Neural progenitor cell (in vitro differentiated cells): ENCODE measurements around the gene KRTAP4-2.

ENCODE experiments used
- CTCF ChIP-seq: fragments of 200-600 bp; sonication (generic); IDR thresholded peaks from 2 replicates; pipeline ENCODE4 v1.5.1; 2017; ENCODE audit warnings: antibody characterized with exemption, mild to moderate bottlenecking
- EZH2 ChIP-seq: fragments of 200-600 bp; sonication (generic); IDR thresholded peaks from 2 replicates; pipeline ENCODE4 v1.6.1; 2017; ENCODE audit warnings: antibody characterized with exemption, mild to moderate bottlenecking, moderate library complexity
- EZH2phosphoT487 ChIP-seq: fragments of 200-600 bp; sonication (generic); IDR thresholded peaks from 2 replicates; pipeline ENCODE4 v1.6.1; 2017; ENCODE audit warnings: antibody characterized with exemption

DNA sequence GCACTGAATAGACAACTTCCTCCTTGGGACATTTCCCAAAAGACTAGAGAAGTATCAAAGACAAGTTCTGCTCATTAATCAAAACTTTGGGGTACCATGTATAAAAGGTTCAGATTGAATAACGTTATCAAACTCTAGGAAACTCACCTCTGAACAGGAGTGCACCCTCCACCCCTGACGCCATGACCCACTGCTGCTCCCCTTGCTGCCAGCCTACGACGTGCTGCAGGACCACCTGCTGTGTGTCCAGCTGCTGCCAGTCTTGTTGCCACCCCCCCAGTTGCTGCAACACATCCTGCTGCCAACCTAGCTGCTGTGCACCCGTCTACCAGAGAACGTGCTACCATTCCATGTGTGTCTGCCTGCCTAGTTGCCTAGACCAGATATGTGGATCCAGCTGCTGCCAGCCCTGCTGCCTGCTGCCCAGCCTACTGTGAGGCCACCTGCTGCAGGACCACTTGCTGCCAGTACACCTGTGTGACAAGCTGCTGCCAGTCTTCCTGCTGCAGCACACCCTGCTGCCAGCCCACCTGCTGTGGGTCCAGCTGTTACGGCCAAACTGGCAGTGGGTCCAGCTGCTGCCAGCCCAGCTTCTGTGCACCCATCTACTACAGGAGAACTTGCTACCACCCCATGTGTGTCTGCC lies 34.6 kb upstream of the KRTAP4-2 start:
- no peak for TF ChIP-seq CTCF
- no peak for TF ChIP-seq EZH2
- no peak for TF ChIP-seq EZH2phosphoT487
